Mesendoderm (in vitro differentiated cells): Measurements from ENCODE around the gene HERC3. TPM values are rescaled to one million over a fixed set of nuclear protein-coding genes. Genes with fewer than 3 reads are reported as not detected.

Source experiments
- small RNA-seq: library from polyadenylated mRNA; stranded (forward); fragments of <200 nt; extraction: miRNeasy Mini kit (QIAGEN cat#:217004); gene quantifications from one replicate; pipeline ENCODE3, GENCODE V24; 2013; ENCODE audit not compliant: insufficient read depth

The HERC3 gene

Small RNA genes within 50 kb of the gene (small RNA-seq; reads per million reads assigned to genes)
- not detected for gene RF02115
- not detected for gene RNU6-33P
